SK-N-SH (cell line): ENCODE results near the gene TMEM192. TPM values are rescaled to one million over a fixed set of nuclear protein-coding genes. Genes with fewer than 3 reads are reported as not detected.

ENCODE experiments used
- CTCF ChIA-PET: fragments of 300-600, 350-600 bp; formaldehyde crosslinking; extraction: SDS; loops from one replicate; lab custom pipeline; 2021; lab: Yijun Ruan, JAX
- POLR2A ChIA-PET: fragments of 350-600 bp; sonication (Branson Sonifier 250); formaldehyde crosslinking; extraction: SDS; loops from one replicate; lab custom pipeline; 2020; ENCODE audit warnings: antibody characterized with exemption, inconsistent platforms; lab: Yijun Ruan, JAX
- DNase-seq: peaks from one replicate; pipeline ENCODE4 v3.0.0; 2012
- H2AFZ ChIP-seq: fragments of 200-600 bp; sonication (generic); 2 replicates; pipeline ENCODE4 v1.8.1; 2016; ENCODE audit warnings: antibody characterized with exemption, mild to moderate bottlenecking, low read depth
- H3F3A ChIP-seq: fragments of 200-600 bp; sonication (generic); replicated peaks from 2 replicates; pipeline ENCODE3; 2016; ENCODE audit warnings: antibody characterized with exemption, mild to moderate bottlenecking; ENCODE audit not compliant: insufficient read depth
- H3K27ac ChIP-seq, 2 experiments: fragments of 200-500 bp in 1 of 2; fragments of 200-600 bp in 1 of 2; sonication (Bioruptor generic) in 1 of 2; sonication (generic), shearing (Covaris generic) in 1 of 2; 2 replicates each; pipeline versions ENCODE4 v1.5.1 to v1.6.1; 2014 to 2016; ENCODE audit warnings: low read depth in 2 of 2, inconsistent platforms in 1 of 2, low read length in 1 of 2, mild to moderate bottlenecking in 1 of 2, mixed read lengths in 1 of 2
- H3K27me3 ChIP-seq: fragments of 200-600 bp; sonication (generic), shearing (Covaris generic); 2 replicates; pipeline ENCODE4 v1.6.1; 2016; ENCODE audit warnings: mixed run types; ENCODE audit not compliant: insufficient read depth
- H3K36me3 ChIP-seq, 2 experiments: fragments of 200-500 bp in 1 of 2; fragments of 200-600 bp in 1 of 2; sonication (Bioruptor generic) in 1 of 2; sonication (generic) in 1 of 2; replicated peaks in 1 of 2; 2 replicates each; pipeline versions ENCODE3 to v1.5.1; 2014 to 2016; ENCODE audit warnings: low read length in 1 of 2, mild to moderate bottlenecking in 1 of 2; ENCODE audit not compliant: insufficient read depth in 2 of 2, control insufficient read depth in 1 of 2
- H3K4me1 ChIP-seq, 2 experiments: fragments of 200-500 bp in 1 of 2; fragments of 200-600 bp in 1 of 2; sonication (Bioruptor generic) in 1 of 2; sonication (generic), shearing (Covaris generic) in 1 of 2; 2 replicates each; pipeline versions ENCODE4 v1.5.1 to v1.6.1; 2014 to 2016; ENCODE audit warnings: low read depth in 1 of 2, low read length in 1 of 2, mixed run types in 1 of 2; ENCODE audit not compliant: insufficient read depth in 2 of 2, control insufficient read depth in 1 of 2
- H3K4me2 ChIP-seq: fragments of 200-600 bp; sonication (generic), shearing (Covaris generic); 2 replicates; pipeline ENCODE4 v1.6.1; 2017; ENCODE audit warnings: mixed run types
- H3K4me3 ChIP-seq, 2 experiments: fragments of 200-500 bp in 1 of 2; fragments of 200-600 bp in 1 of 2; sonication (Bioruptor generic) in 1 of 2; sonication (generic), shearing (Covaris generic) in 1 of 2; 2 replicates each; pipeline versions ENCODE4 v1.5.1 to v1.8.1; 2014 to 2016; ENCODE audit warnings: low read depth in 2 of 2, inconsistent platforms in 1 of 2, low read length in 1 of 2, mild to moderate bottlenecking in 1 of 2, mixed read lengths in 1 of 2, moderate library complexity in 1 of 2
- H3K79me2 ChIP-seq: fragments of 200-600 bp; sonication (generic); 2 replicates; pipeline ENCODE4 v1.8.1; 2017; ENCODE audit warnings: mild to moderate bottlenecking; ENCODE audit not compliant: insufficient read depth
- H3K9ac ChIP-seq: fragments of 200-600 bp; sonication (generic); 2 replicates; pipeline ENCODE4 v1.6.1; 2017; ENCODE audit warnings: mixed run types
- H3K9me2 ChIP-seq: fragments of 200-600 bp; sonication (generic); 2 replicates; pipeline ENCODE4 v1.6.1; 2017; ENCODE audit warnings: mixed run types
- H3K9me3 ChIP-seq: fragments of 200-600 bp; sonication (generic); 2 replicates; pipeline ENCODE4 v1.6.1; 2017; ENCODE audit warnings: mixed run types, mild to moderate bottlenecking, moderate library complexity
- H4K20me1 ChIP-seq: fragments of 200-600 bp; sonication (generic); 2 replicates; pipeline ENCODE4 v1.6.1; 2017; ENCODE audit warnings: mild to moderate bottlenecking, mixed run types; ENCODE audit not compliant: insufficient read depth
- ELF1 ChIP-seq: IDR thresholded peaks from 2 replicates; pipeline ENCODE4 v1.4.0; 2012
- NRF1 ChIP-seq: IDR thresholded peaks from 2 replicates; pipeline ENCODE4 v1.6.1; 2012; ENCODE audit warnings: low read depth, mild to moderate bottlenecking, low read length
- POLR2AphosphoS5 ChIP-seq: IDR thresholded peaks from 2 replicates; pipeline ENCODE4 v1.6.1; 2012; ENCODE audit warnings: low read depth, low read length
- RCOR1 ChIP-seq: fragments of 150-350 bp; IDR thresholded peaks from 2 replicates; pipeline ENCODE4 v1.6.1; 2017; ENCODE audit warnings: antibody characterized with exemption, low read length
- REST ChIP-seq: IDR thresholded peaks from 2 replicates; pipeline ENCODE4 v1.6.1; 2012; ENCODE audit warnings: mild to moderate bottlenecking, low read depth, low read length, moderate library complexity
- SMC3 ChIP-seq: IDR thresholded peaks from 2 replicates; pipeline ENCODE4 v1.6.1; 2012; ENCODE audit warnings: low read depth, low read length, improper control_type of control experiment
- TCF12 ChIP-seq: IDR thresholded peaks from 2 replicates; pipeline ENCODE4 v1.4.0; 2012
- USF1 ChIP-seq: IDR thresholded peaks from 2 replicates; pipeline ENCODE4 v1.4.0; 2012; ENCODE audit warnings: low read depth, borderline replicate concordance
- WGBS: methylation state at CpG from one replicate; pipeline ENCODE4 v1.1.6; 2017; ENCODE audit warnings: low lambda C conversion rate; 5-methylcytosine and 5-hydroxymethylcytosine counted together
- polyA plus RNA-seq, 3 experiments: library from polyadenylated mRNA; depleted of rRNA; stranded (reverse); fragments of >200 nt; gene quantifications; 2 replicates each; pipeline ENCODE4 v1.2.3, GENCODE V29; 2012

The TMEM192 gene
- polyA plus RNA-seq, 1 of the 3 experiments (the other 2 are of a cell fraction), result 9.1 TPM

GRCh38 chr4:165138843-165139242 lies 26.2 kb upstream of the TMEM192 start:
- Histone ChIP-seq H3K9ac (no peak overlapping the region), H3K79me2 (no peaks in the 10 kb centered on the region), H4K20me1 (no peaks in the 10 kb centered on the region), H3K9me2 (no peaks in the 10 kb centered on the region), H3K9me3 (no peaks in the 10 kb centered on the region), H3K36me3 (no peaks in the 10 kb centered on the region), H2AFZ (no peak overlapping the region), H3K4me3 (no peak overlapping the region), H3K27ac (no peak overlapping the region), H3F3A (no peaks in the 10 kb centered on the region), H3K4me2 (no peak overlapping the region), H3K27me3 (no peaks in the 10 kb centered on the region), H3K4me1 (no peaks in the 10 kb centered on the region)
- ChIA-PET POLR2A (no interaction called here), CTCF (interaction anchor here (0.9 to 1.0 kb wide), 2 partner anchors 8 to 240 kb away, joined by 3 to 5 read pairs; partner anchors contain the start of gene CPE)
- no peak for DNase-seq
- WGBS, result 31% methylated on average over 3 of the region's 3 CpGs
- TF ChIP-seq POLR2AphosphoS5, result no peak
- no peak for TF ChIP-seq NRF1
- TF ChIP-seq SMC3, result no peak
- TF ChIP-seq RCOR1, result no peak

- no peaks in the 10 kb centered on the region for H3K9me3 ChIP-seq
- DNase-seq, result no peak
- H3F3A ChIP-seq, result no peaks in the 10 kb centered on the region
- H3K27me3 ChIP-seq, result no peaks in the 10 kb centered on the region
- no peaks in the 10 kb centered on the region for H3K4me1 ChIP-seq
- H4K20me1 ChIP-seq, result no peaks in the 10 kb centered on the region
- H3K79me2 ChIP-seq, result no peaks in the 10 kb centered on the region
- TF ChIP-seq ELF1 (no peak), TCF12 (no peak), USF1 (no peak), REST (no peak)
- no peak overlapping the region for H2AFZ ChIP-seq
- H3K27ac ChIP-seq, result no peak overlapping the region
- CTCF ChIA-PET, result interaction anchor here (0.7 to 1.7 kb wide), 4 partner anchors 206 to 327 kb away, joined by 3 to 6 read pairs (median 3); no protein-coding TSS in a partner anchor
- no peak overlapping the region for H3K4me3 ChIP-seq
- no peaks in the 10 kb centered on the region for H3K9me2 ChIP-seq
- H3K4me2 ChIP-seq, result no peak overlapping the region
- H3K36me3 ChIP-seq, result no peaks in the 10 kb centered on the region
- H3K9ac ChIP-seq, result no peak overlapping the region
- POLR2A ChIA-PET, result no interaction called here
Measured at GRCh38 chr4:165137205-165137604, 24.5 kb upstream of the TMEM192 start.
